Transverse colon (tissue), 4 donors: Measurements from ENCODE around the gene CYP4F22. TPM values are rescaled to one million over a fixed set of nuclear protein-coding genes. Genes with fewer than 3 reads are reported as not detected.

ENCODE experiments used
- DNase-seq: peaks from one replicate; pipeline ENCODE4 v3.0.0-alpha.2; 2019
- H3K27ac ChIP-seq, 4 donors: fragments of 200-600 bp; sonication (generic); 2 replicates each; pipeline ENCODE4 v1.5.1; 2016 to 2018; ENCODE audit warnings: inconsistent platforms in 4 of 4
- H3K27me3 ChIP-seq: fragments of 200-600 bp; sonication (generic); 2 replicates; pipeline ENCODE4 v1.5.1; 2017; ENCODE audit warnings: inconsistent platforms
- H3K36me3 ChIP-seq, 4 donors: fragments of 200-600 bp; sonication (generic); 2 replicates each; pipeline ENCODE4 v1.5.1; 2017 to 2019; ENCODE audit warnings: inconsistent platforms in 4 of 4
- H3K4me1 ChIP-seq, 4 donors: fragments of 200-600 bp; sonication (generic); 2 replicates each; pipeline ENCODE4 v1.5.1; 2017 to 2020; ENCODE audit warnings: inconsistent platforms in 4 of 4
- H3K4me3 ChIP-seq, 4 donors: fragments of 200-600 bp; sonication (generic); 1 replicate in 1 of 4; 2 replicates in 3 of 4; pipeline versions ENCODE4 v1.5.1 to v1.6.1; 2017 to 2019; ENCODE audit warnings: inconsistent platforms in 4 of 4
- H3K9me3 ChIP-seq, 2 donors: fragments of 200-600 bp; sonication (generic); 2 replicates each; pipeline ENCODE4 v1.5.1; 2017 to 2019; ENCODE audit warnings: inconsistent platforms in 2 of 2
- EP300 ChIP-seq: sonication (generic); formaldehyde crosslinking; IDR thresholded peaks from one replicate; pipeline ENCODE4 v1.6.1; 2017; ENCODE audit warnings: antibody characterized with exemption, low read depth
- POLR2A ChIP-seq: fragments of 450-650 bp; IDR thresholded peaks from one replicate; pipeline ENCODE4 v1.6.1; 2016; ENCODE audit warnings: antibody characterized with exemption, mild to moderate bottlenecking, moderate library complexity
- POLR2AphosphoS5 ChIP-seq, 3 donors: sonication (generic); formaldehyde crosslinking; IDR thresholded peaks; one replicate each; pipeline ENCODE4 v1.6.1; 2016; ENCODE audit warnings: antibody characterized with exemption in 3 of 3
- WGBS, 2 donors: methylation state at CpG; one replicate each; pipeline ENCODE4 v1.1.5; 2018; ENCODE audit warnings: low coverage in 1 of 2; 5-methylcytosine and 5-hydroxymethylcytosine counted together
- in situ Hi-C, 4 donors: fragments of 200-750 bp; cut with MboI; loops; one replicate each; pipeline versions ENCODE4 v1.15.0 to v1.15.1; 2017; ENCODE audit warnings: low sequenced_read_pairs in 3 of 4, low pct_ligation_motif_present in 1 of 4, low pct_unique_long_range_greater_than_20kb in 1 of 4
- intact Hi-C: fragments of 100-400 bp; cut with DNase I; formaldehyde crosslinking; loops from one replicate; pipeline ENCODE4 v1.15.1; 2023; ENCODE audit warnings: low total_unique reads
- total RNA-seq, 4 donors: library from RNA; depleted of rRNA; stranded (reverse); fragments of >200 nt; gene quantifications; one replicate each; pipeline ENCODE4 v1.1.0, GENCODE V29; 2016
- TF ChIP-seq, protein P1 (sequence below), 5 experiments: fragments of 200-600 bp in 3 of 5; fragments of 450-650 bp in 2 of 5; sonication (generic) in 3 of 5; IDR thresholded peaks; 1 replicate in 2 of 5; 2 replicates in 3 of 5; pipeline ENCODE4 v1.5.1; 2016 to 2017; ENCODE audit warnings: antibody characterized with exemption in 5 of 5, inconsistent platforms in 3 of 5, mild to moderate bottlenecking in 2 of 5, moderate library complexity in 1 of 5

Gene CYP4F22
- total RNA-seq, 4 donors from 2014 or later = not detected

DNA sequence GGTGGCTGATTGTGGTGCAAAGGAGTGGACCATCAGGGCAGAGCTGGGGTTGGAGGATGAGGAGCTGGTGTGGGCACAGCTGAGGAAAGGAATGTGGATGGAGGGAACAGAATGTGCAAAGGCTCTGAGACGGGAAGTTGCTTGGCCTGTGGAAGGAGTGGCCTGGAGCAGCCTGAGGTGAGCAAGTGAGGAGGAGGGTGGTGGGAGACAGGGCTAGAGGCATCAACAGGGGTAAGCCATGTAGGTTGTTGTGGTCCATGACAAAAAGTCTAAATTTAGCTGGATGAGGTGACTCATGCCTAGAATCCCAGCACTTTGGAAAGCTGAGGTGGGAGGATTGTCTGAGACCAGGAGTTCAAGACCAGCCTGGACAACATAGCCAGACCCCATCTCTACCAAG is 9.5 kb downstream of the CYP4F22 start:
- WGBS, 2 donors = 82 to 84% methylated on average over 1 of the region's 1 CpG
- no peak for DNase-seq
- in situ Hi-C loops (no loop called here), intact Hi-C loops (no loop called here)
- Histone ChIP-seq H3K27me3 (no peaks in the 10 kb centered on the region), H3K9me3 (peaks cover 0 to 5% of the 10 kb centered on the region in 2 donors), H3K4me3 (no peak overlapping the region), H3K27ac (no peak overlapping the region), H3K36me3 (no peaks in the 10 kb centered on the region), H3K4me1 (no peaks in the 10 kb centered on the region)
- TF ChIP-seq POLR2A = no peak
- TF ChIP-seq, protein P1, sequence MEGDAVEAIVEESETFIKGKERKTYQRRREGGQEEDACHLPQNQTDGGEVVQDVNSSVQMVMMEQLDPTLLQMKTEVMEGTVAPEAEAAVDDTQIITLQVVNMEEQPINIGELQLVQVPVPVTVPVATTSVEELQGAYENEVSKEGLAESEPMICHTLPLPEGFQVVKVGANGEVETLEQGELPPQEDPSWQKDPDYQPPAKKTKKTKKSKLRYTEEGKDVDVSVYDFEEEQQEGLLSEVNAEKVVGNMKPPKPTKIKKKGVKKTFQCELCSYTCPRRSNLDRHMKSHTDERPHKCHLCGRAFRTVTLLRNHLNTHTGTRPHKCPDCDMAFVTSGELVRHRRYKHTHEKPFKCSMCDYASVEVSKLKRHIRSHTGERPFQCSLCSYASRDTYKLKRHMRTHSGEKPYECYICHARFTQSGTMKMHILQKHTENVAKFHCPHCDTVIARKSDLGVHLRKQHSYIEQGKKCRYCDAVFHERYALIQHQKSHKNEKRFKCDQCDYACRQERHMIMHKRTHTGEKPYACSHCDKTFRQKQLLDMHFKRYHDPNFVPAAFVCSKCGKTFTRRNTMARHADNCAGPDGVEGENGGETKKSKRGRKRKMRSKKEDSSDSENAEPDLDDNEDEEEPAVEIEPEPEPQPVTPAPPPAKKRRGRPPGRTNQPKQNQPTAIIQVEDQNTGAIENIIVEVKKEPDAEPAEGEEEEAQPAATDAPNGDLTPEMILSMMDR (IDR thresholded peaks at IDR 0.05) = no peak
- TF ChIP-seq POLR2AphosphoS5 (IDR thresholded peaks at IDR 0.05) = no peak
- TF ChIP-seq EP300 = no peak

DNA sequence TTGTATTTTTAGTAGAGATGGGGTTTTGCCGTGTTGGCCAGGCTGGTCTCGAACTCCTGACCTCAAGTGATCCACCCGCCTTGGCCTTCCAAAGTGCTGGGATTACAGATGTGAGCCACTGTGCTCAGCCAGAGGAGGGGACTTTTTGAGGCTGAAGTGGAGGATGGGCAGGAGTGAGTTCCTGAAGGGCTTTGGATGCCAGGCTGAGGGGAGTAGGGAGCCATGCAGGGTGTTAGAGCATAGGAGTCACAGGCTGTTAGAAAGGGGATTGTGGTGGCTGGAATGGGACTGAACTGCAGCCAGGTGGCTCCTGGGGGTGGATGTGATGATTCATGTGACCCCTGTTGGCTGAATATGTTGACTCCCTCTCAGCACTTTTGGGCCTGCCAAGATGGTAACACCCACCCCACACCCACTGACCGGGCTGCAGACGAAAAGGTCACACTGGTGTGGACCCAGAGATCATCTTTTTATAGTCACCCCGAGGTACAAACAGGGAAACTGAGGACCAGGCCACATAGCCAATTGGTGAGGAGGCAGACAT is 11.2 kb downstream of the CYP4F22 start:
- intact Hi-C loops (no loop called here), in situ Hi-C loops (no loop called here)
- Histone ChIP-seq H3K27ac (no peak overlapping the region), H3K4me1 (no peaks in the 10 kb centered on the region), H3K36me3 (no peaks in the 10 kb centered on the region), H3K9me3 (peaks cover 0 to 5% of the 10 kb centered on the region in 2 donors), H3K27me3 (no peaks in the 10 kb centered on the region), H3K4me3 (no peak overlapping the region)
- 80% methylated on average over 6 of the region's 6 CpGs; no CpG with 5 or more reads in 1 of the 2 donors for WGBS, 2 donors
- TF ChIP-seq, protein P1 (IDR thresholded peaks at IDR 0.05) = no peak
- TF ChIP-seq POLR2A = no peak
- TF ChIP-seq POLR2AphosphoS5 (IDR thresholded peaks at IDR 0.05) = no peak
- no peak for TF ChIP-seq EP300
- no peak for DNase-seq

DNA sequence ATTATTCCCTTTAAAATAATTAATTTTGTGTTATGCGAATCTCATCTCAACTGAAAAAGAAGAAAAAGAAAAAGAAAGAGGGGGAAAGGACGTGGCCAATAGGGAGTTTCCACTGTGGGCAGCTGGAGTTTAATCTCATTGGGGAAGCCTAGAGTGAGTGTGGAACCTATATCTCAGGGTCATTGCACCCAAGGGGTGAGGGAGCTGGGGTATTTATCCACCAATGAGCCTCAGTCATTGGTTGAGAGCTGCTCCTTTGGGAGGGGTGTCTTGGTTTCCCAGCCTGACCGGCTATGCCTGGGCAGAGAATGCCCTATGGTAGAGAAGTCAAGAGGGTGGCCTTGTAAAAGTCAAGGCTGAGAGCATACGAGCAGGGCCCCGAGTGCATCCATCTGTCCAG is 16.5 kb downstream of the CYP4F22 start:
- no peak for TF ChIP-seq POLR2A
- TF ChIP-seq EP300 = no peak
- TF ChIP-seq, protein P1 (IDR thresholded peaks at IDR 0.05) = no peak
- TF ChIP-seq POLR2AphosphoS5 (IDR thresholded peaks at IDR 0.05) = no peak
- intact Hi-C loops (no loop called here), in situ Hi-C loops (no loop called here)
- Histone ChIP-seq H3K9me3 (no peaks in the 10 kb centered on the region), H3K4me3 (no peak overlapping the region), H3K27me3 (peaks cover 3% of the 10 kb centered on the region), H3K27ac (no peak overlapping the region), H3K4me1 (no peaks in the 10 kb centered on the region), H3K36me3 (no peaks in the 10 kb centered on the region)
- DNase-seq = no peak
- 59 to 80% methylated on average over 2 to 5 of the region's 5 CpGs for WGBS, 2 donors

DNA sequence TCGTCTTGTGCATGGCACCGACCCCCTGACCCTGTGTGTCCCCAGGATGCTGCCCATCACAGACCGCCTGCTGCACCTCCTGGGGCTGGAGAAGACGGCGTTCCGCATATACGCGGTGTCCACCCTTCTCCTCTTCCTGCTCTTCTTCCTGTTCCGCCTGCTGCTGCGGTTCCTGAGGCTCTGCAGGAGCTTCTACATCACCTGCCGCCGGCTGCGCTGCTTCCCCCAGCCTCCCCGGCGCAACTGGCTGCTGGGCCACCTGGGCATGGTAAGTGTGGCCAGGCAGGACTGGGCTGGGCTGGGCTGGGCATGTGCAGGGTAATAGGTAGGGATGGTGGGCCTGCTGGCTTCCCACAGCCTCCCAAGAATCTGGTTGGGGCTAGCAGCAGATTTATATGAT is 17.0 kb downstream of the CYP4F22 start:
- H3K9me3 ChIP-seq = no peaks in the 10 kb centered on the region
- H3K4me3 ChIP-seq = no peak overlapping the region
- H3K36me3 ChIP-seq = no peaks in the 10 kb centered on the region
- TF ChIP-seq POLR2AphosphoS5 (IDR thresholded peaks at IDR 0.05) = no peak
- no peak for TF ChIP-seq EP300
- TF ChIP-seq, protein P1 (IDR thresholded peaks at IDR 0.05) = no peak
- TF ChIP-seq POLR2A = no peak
- H3K27me3 ChIP-seq = peaks cover 3% of the 10 kb centered on the region
- 85% methylated on average over 15 of the region's 15 CpGs; no CpG with 5 or more reads in 1 of the 2 donors for WGBS, 2 donors
- in situ Hi-C loops (no loop called here), intact Hi-C loops (no loop called here)
- no peaks in the 10 kb centered on the region for H3K4me1 ChIP-seq
- DNase-seq = no peak
- no peak overlapping the region for H3K27ac ChIP-seq
